ENCODE data around the gene TEAD4. TPM values are rescaled to one million over a fixed set of nuclear protein-coding genes. Genes with fewer than 3 reads are reported as not detected.

Gene TEAD4
- total RNA-seq, 1 donor from 2014 or later = 30.0 TPM

GRCh38 chr12:3002646-3003045 lies 43.4 kb downstream of the TEAD4 start:
- no peaks in the 10 kb centered on the region for H3K9me3 Mint-ChIP-seq (ENCODE audit: unreplicated experiment)
- peaks cover 3% of the 10 kb centered on the region for H3K36me3 Mint-ChIP-seq (ENCODE audit: unreplicated experiment)
- DNase-seq (ENCODE audit: extremely low spot score, unreplicated experiment) = no peak
- no peak overlapping the region for H3K4me3 Mint-ChIP-seq (ENCODE audit: unreplicated experiment)
- no peak overlapping the region for H3K27ac Mint-ChIP-seq (ENCODE audit: unreplicated experiment)
- H3K27me3 Mint-ChIP-seq (ENCODE audit: unreplicated experiment) = no peaks in the 10 kb centered on the region
- TF ChIP-seq CTCF (IDR thresholded peaks at IDR 0.05) = no peak
- peaks cover 61% of the 10 kb centered on the region for H3K4me1 Mint-ChIP-seq (ENCODE audit: unreplicated experiment)

- H3K4me1 Mint-ChIP-seq (ENCODE audit: unreplicated experiment) = peaks cover 55% of the 10 kb centered on the region
- H3K4me3 Mint-ChIP-seq (ENCODE audit: unreplicated experiment) = no peak overlapping the region
- H3K27me3 Mint-ChIP-seq (ENCODE audit: unreplicated experiment) = no peaks in the 10 kb centered on the region
- peak overlapping the region; percentile 59 for H3K27ac Mint-ChIP-seq (ENCODE audit: unreplicated experiment)
- no peak for DNase-seq (ENCODE audit: extremely low spot score, unreplicated experiment)
- TF ChIP-seq CTCF (IDR thresholded peaks at IDR 0.05) = no peak
- H3K9me3 Mint-ChIP-seq (ENCODE audit: unreplicated experiment) = no peaks in the 10 kb centered on the region
- peaks cover 3% of the 10 kb centered on the region for H3K36me3 Mint-ChIP-seq (ENCODE audit: unreplicated experiment)
Measured at GRCh38 chr12:3003357-3003992, 44.3 kb downstream of the TEAD4 start.

- no peaks in the 10 kb centered on the region for H3K27me3 Mint-ChIP-seq (ENCODE audit: unreplicated experiment)
- no peak for DNase-seq (ENCODE audit: extremely low spot score, unreplicated experiment)
- H3K27ac Mint-ChIP-seq (ENCODE audit: unreplicated experiment) = peak overlapping the region; percentile 68
- no peaks in the 10 kb centered on the region for H3K9me3 Mint-ChIP-seq (ENCODE audit: unreplicated experiment)
- peaks cover 3% of the 10 kb centered on the region for H3K36me3 Mint-ChIP-seq (ENCODE audit: unreplicated experiment)
- H3K4me3 Mint-ChIP-seq (ENCODE audit: unreplicated experiment) = peak overlapping the region; percentile 3
- peaks cover 42% of the 10 kb centered on the region for H3K4me1 Mint-ChIP-seq (ENCODE audit: unreplicated experiment)
- no peak for TF ChIP-seq CTCF (IDR thresholded peaks at IDR 0.05)
Measured at GRCh38 chr12:3004655-3005565, 45.7 kb downstream of the TEAD4 start.

DNA sequence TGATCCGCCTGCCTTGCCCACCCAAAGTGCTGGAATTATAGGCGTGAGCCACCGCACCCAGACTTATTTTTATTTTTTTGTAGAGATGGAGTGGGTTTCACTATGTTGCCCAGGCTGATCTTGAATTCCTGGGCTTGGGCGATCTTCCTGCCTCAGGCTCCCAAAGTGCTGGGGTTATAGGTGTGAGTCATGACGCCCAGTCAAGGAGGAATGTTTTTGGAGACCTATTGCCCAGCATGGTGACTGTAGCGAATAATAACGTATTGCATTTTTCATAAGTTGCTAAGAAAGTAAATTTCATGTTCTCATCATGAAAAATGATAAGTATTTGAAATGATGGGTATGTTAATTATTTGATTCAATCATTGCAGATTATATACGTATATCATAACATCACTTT lies 46.5 kb downstream of the TEAD4 start:
- no peaks in the 10 kb centered on the region for H3K27me3 Mint-ChIP-seq (ENCODE audit: unreplicated experiment)
- H3K27ac Mint-ChIP-seq (ENCODE audit: unreplicated experiment) = peak overlapping the region; percentile 74
- peaks cover 38% of the 10 kb centered on the region for H3K4me1 Mint-ChIP-seq (ENCODE audit: unreplicated experiment)
- TF ChIP-seq CTCF (IDR thresholded peaks at IDR 0.05) = no peak
- H3K36me3 Mint-ChIP-seq (ENCODE audit: unreplicated experiment) = no peaks in the 10 kb centered on the region
- no peak overlapping the region for H3K4me3 Mint-ChIP-seq (ENCODE audit: unreplicated experiment)
- no peaks in the 10 kb centered on the region for H3K9me3 Mint-ChIP-seq (ENCODE audit: unreplicated experiment)
- DNase-seq (ENCODE audit: extremely low spot score, unreplicated experiment) = no peak

GRCh38 chr12:3009780-3010179 lies 50.6 kb downstream of the TEAD4 start:
- no peak for DNase-seq (ENCODE audit: extremely low spot score, unreplicated experiment)
- no peaks in the 10 kb centered on the region for H3K27me3 Mint-ChIP-seq (ENCODE audit: unreplicated experiment)
- H3K27ac Mint-ChIP-seq (ENCODE audit: unreplicated experiment) = no peak overlapping the region
- H3K4me1 Mint-ChIP-seq (ENCODE audit: unreplicated experiment) = peaks cover 22% of the 10 kb centered on the region
- no peaks in the 10 kb centered on the region for H3K9me3 Mint-ChIP-seq (ENCODE audit: unreplicated experiment)
- H3K36me3 Mint-ChIP-seq (ENCODE audit: unreplicated experiment) = peaks cover 5% of the 10 kb centered on the region
- no peak for TF ChIP-seq CTCF (IDR thresholded peaks at IDR 0.05)
- no peak overlapping the region for H3K4me3 Mint-ChIP-seq (ENCODE audit: unreplicated experiment)
